HG03442 (cell line): ENCODE measurements around the gene RET.
A peak's percentile ranks its signal among the peaks of the same experiment; 100 is the strongest.
"Not testable (repeated sequence)": the region's sequence is repeated elsewhere in the genome, so short reads cannot be mapped to it uniquely, and the experiment has no call there.

ENCODE experiments used
- ATAC-seq: cut with Tn5 transposase; IDR thresholded peaks from one replicate; pipeline ENCODE4 v1.9.1; 2021; ENCODE audit warnings: mild to moderate bottlenecking, moderate library complexity; ENCODE audit not compliant: unreplicated experiment

The RET gene

GRCh38 chr10:43077421-43078171 is 727 bp downstream of the RET start:
- ATAC-seq: no peak

- ATAC-seq: no peak
These were observed 1.5 kb downstream of the RET start for GRCh38 chr10:43078175-43078985.

- ATAC-seq: no peak
These were observed 2.1 kb downstream of the RET start for GRCh38 chr10:43078986-43079273.

- ATAC-seq: no peak
These were observed 3.0 kb downstream of the RET start for GRCh38 chr10:43079856-43080255.

GRCh38 chr10:43082087-43082486 is 5.2 kb downstream of the RET start:
- ATAC-seq: no peak

- no peak for ATAC-seq
These were observed 5.9 kb downstream of the RET start for GRCh38 chr10:43082746-43083145.

- ATAC-seq: no peak
These were observed 6.9 kb downstream of the RET start for GRCh38 chr10:43083764-43084163.

- no peak for ATAC-seq
These were observed 7.9 kb downstream of the RET start for GRCh38 chr10:43084812-43085211.

GRCh38 chr10:43086321-43086942 is 9.6 kb downstream of the RET start:
- no peak for ATAC-seq

- ATAC-seq: no peak
These were observed 12.7 kb downstream of the RET start for GRCh38 chr10:43089519-43089918.

GRCh38 chr10:43090188-43090587 is 13.3 kb downstream of the RET start:
- ATAC-seq: no peak

GRCh38 chr10:43090664-43091063 is 13.8 kb downstream of the RET start:
- no peak for ATAC-seq

- no peak for ATAC-seq
These were observed 15.0 kb downstream of the RET start for GRCh38 chr10:43091846-43092245.

GRCh38 chr10:43093423-43094076 is 16.7 kb downstream of the RET start:
- no peak for ATAC-seq

GRCh38 chr10:43094085-43094484 is 17.2 kb downstream of the RET start:
- ATAC-seq: no peak

- ATAC-seq: not testable (repeated sequence)
These were observed 22.5 kb downstream of the RET start for GRCh38 chr10:43099339-43099738.

GRCh38 chr10:43099928-43100327 is 23.1 kb downstream of the RET start:
- no peak for ATAC-seq

- ATAC-seq: no peak
These were observed 23.5 kb downstream of the RET start for GRCh38 chr10:43100366-43100765.

- ATAC-seq: no peak
These were observed 25.4 kb downstream of the RET start for GRCh38 chr10:43102063-43102828.

GRCh38 chr10:43105102-43105955 is 28.5 kb downstream of the RET start:
- ATAC-seq: peak; percentile 77
